IMR-90 (cell line): ENCODE data around the gene FIBIN. TPM values are rescaled to one million over a fixed set of nuclear protein-coding genes. Genes with fewer than 3 reads are reported as not detected.

Experiments used
- ATAC-seq: fragments of 200-7000 bp; cut with Tn5 transposase; 2 replicates; pipeline ENCODE4 v1.9.1; 2020; ENCODE audit warnings: low read depth, mild to moderate bottlenecking, moderate library complexity
- BruUV-seq: library from RNA; stranded (reverse); fragments of 400-500 nt; replicated peaks from 2 replicates; lab custom pipeline; 2021; lab: Mats Ljungman, UMichigan
- CTCF ChIA-PET: fragments of 300-600 bp; formaldehyde crosslinking; extraction: SDS; loops from one replicate; lab custom pipeline; 2021; ENCODE audit warnings: antibody characterized with exemption; lab: Yijun Ruan, JAX
- POLR2A ChIA-PET: fragments of 300-600 bp; sonication (Branson Sonifier 250); formaldehyde crosslinking; loops from one replicate; lab custom pipeline; 2022; ENCODE audit warnings: antibody characterized with exemption; ENCODE audit not compliant: unreplicated experiment; lab: Charles Lee
- DNase-seq: peaks from one replicate; pipeline ENCODE4 v3.0.0; 2013
- H2AFZ ChIP-seq: replicated peaks from 2 replicates; pipeline ENCODE3; 2013; ENCODE audit warnings: low read length, mild to moderate bottlenecking; ENCODE audit not compliant: poor library complexity
- H2AK5ac ChIP-seq: 2 replicates; pipeline ENCODE4 v1.6.1; 2013; ENCODE audit warnings: low read depth, low read length, inconsistent platforms
- H2AK9ac ChIP-seq: replicated peaks from 2 replicates; pipeline ENCODE3; 2013; ENCODE audit warnings: mild to moderate bottlenecking, low read depth, low read length, moderate library complexity; ENCODE audit not compliant: poor library complexity
- H2BK120ac ChIP-seq: 2 replicates; pipeline ENCODE4 v1.6.1; 2013; ENCODE audit warnings: low read depth, low read length, inconsistent platforms
- H2BK15ac ChIP-seq: 3 replicates; pipeline ENCODE4 v1.6.1; 2013; ENCODE audit warnings: low read depth, low read length, inconsistent platforms
- H2BK20ac ChIP-seq: 2 replicates; pipeline ENCODE4 v1.6.1; 2013; ENCODE audit warnings: low read depth, mild to moderate bottlenecking, inconsistent platforms, low read length, moderate library complexity
- H2BK5ac ChIP-seq: 2 replicates; pipeline ENCODE4 v1.6.1; 2013; ENCODE audit warnings: mild to moderate bottlenecking, low read depth, low read length, inconsistent platforms; ENCODE audit not compliant: poor library complexity, severe bottlenecking
- H3K14ac ChIP-seq: replicated peaks from 2 replicates; pipeline ENCODE4 v1.6.1; 2013; ENCODE audit warnings: low read depth, low read length, inconsistent platforms
- H3K18ac ChIP-seq: 2 replicates; pipeline ENCODE4 v1.6.1; 2013; ENCODE audit warnings: low read depth, low read length, control low read depth
- H3K23ac ChIP-seq: 2 replicates; pipeline ENCODE4 v1.6.1; 2013; ENCODE audit warnings: low read depth, low read length, inconsistent platforms
- H3K27ac ChIP-seq: 2 replicates; pipeline ENCODE4 v1.5.1; 2013; ENCODE audit warnings: mild to moderate bottlenecking, control low read depth, low read length; ENCODE audit not compliant: insufficient read depth
- H3K27me3 ChIP-seq: 2 replicates; pipeline ENCODE4 v1.6.1; 2013; ENCODE audit warnings: low read length; ENCODE audit not compliant: control insufficient read depth, insufficient read depth
- H3K36me3 ChIP-seq: 2 replicates; pipeline ENCODE4 v1.6.1; 2013; ENCODE audit warnings: low read length, mixed read lengths; ENCODE audit not compliant: control insufficient read depth, insufficient read depth
- H3K4ac ChIP-seq: 2 replicates; pipeline ENCODE4 v1.6.1; 2013; ENCODE audit warnings: low read depth, low read length, inconsistent platforms
- H3K4me1 ChIP-seq: 2 replicates; pipeline ENCODE4 v1.6.1; 2013; ENCODE audit warnings: low read length, mixed read lengths; ENCODE audit not compliant: control insufficient read depth, insufficient read depth
- H3K4me2 ChIP-seq: 2 replicates; pipeline ENCODE4 v1.6.1; 2013; ENCODE audit warnings: low read depth, mild to moderate bottlenecking, control low read depth, low read length, moderate library complexity
- H3K4me3 ChIP-seq: 2 replicates; pipeline ENCODE4 v1.5.1; 2013; ENCODE audit warnings: low read depth, mild to moderate bottlenecking, control low read depth, low read length, moderate library complexity; ENCODE audit not compliant: insufficient read depth
- H3K56ac ChIP-seq: 2 replicates; pipeline ENCODE4 v1.6.1; 2013; ENCODE audit warnings: low read length, inconsistent platforms; ENCODE audit not compliant: insufficient read depth; ENCODE audit errors: extremely low read depth
- H3K79me1 ChIP-seq, 2 experiments: 2 replicates each; pipeline ENCODE4 v1.6.1; 2013; ENCODE audit warnings: low read length in 2 of 2, inconsistent platforms in 1 of 2, low read depth in 1 of 2
- H3K9ac ChIP-seq: 2 replicates; pipeline ENCODE4 v1.6.1; 2013; ENCODE audit warnings: low read depth, low read length, control low read depth
- H3K9me1 ChIP-seq: 2 replicates; pipeline ENCODE4 v1.6.1; 2013; ENCODE audit warnings: low read length, inconsistent platforms; ENCODE audit not compliant: insufficient read depth
- H3K9me3 ChIP-seq: 2 replicates; pipeline ENCODE4 v1.6.1; 2013; ENCODE audit warnings: low read length; ENCODE audit not compliant: control insufficient read depth, insufficient read depth
- H4K20me1 ChIP-seq: 2 replicates; pipeline ENCODE4 v1.6.1; 2013; ENCODE audit warnings: low read length, inconsistent platforms; ENCODE audit not compliant: insufficient read depth
- H4K5ac ChIP-seq: 2 replicates; pipeline ENCODE4 v1.6.1; 2013; ENCODE audit warnings: mild to moderate bottlenecking, low read depth, low read length, control low read depth
- H4K8ac ChIP-seq, 2 experiments: 2 replicates each; pipeline ENCODE4 v1.6.1; 2013; ENCODE audit warnings: low read depth in 2 of 2, low read length in 2 of 2, control low read depth in 1 of 2, inconsistent platforms in 1 of 2
- H4K91ac ChIP-seq: 2 replicates; pipeline ENCODE4 v1.6.1; 2013; ENCODE audit warnings: low read depth, low read length, inconsistent platforms; ENCODE audit not compliant: insufficient read depth
- BHLHE40 ChIP-seq: fragments of 150-350 bp; IDR thresholded peaks from 2 replicates; pipeline ENCODE4 v1.6.1; 2016; ENCODE audit warnings: mild to moderate bottlenecking, low read depth, low read length
- CEBPB ChIP-seq: IDR thresholded peaks from 2 replicates; pipeline ENCODE4 v1.6.1; 2012; ENCODE audit warnings: low read depth, low read length, improper control_type of control experiment
- CHD1 ChIP-seq: IDR thresholded peaks from 2 replicates; pipeline ENCODE4 v1.6.1; 2012; ENCODE audit warnings: low read depth, low read length, improper control_type of control experiment
- CTCF ChIP-seq: conservative IDR thresholded peaks from 2 replicates; pipeline ENCODE4 v1.5.1; 2012; ENCODE audit warnings: mild to moderate bottlenecking, low read depth, low read length, improper control_type of control experiment
- MXI1 ChIP-seq: IDR thresholded peaks from 2 replicates; pipeline ENCODE4 v1.6.1; 2012; ENCODE audit warnings: low read depth, mild to moderate bottlenecking, low read length, moderate library complexity, borderline replicate concordance
- POLR2A ChIP-seq: IDR thresholded peaks from 2 replicates; pipeline ENCODE4 v1.6.1; 2012; ENCODE audit warnings: mild to moderate bottlenecking, low read depth, low read length
- RCOR1 ChIP-seq: IDR thresholded peaks from 2 replicates; pipeline ENCODE4 v1.6.1; 2012; ENCODE audit warnings: mild to moderate bottlenecking, low read length, improper control_type of control experiment; ENCODE audit not compliant: insufficient replicate concordance
- RFX5 ChIP-seq: IDR thresholded peaks from 2 replicates; pipeline ENCODE4 v1.8.0; 2012; ENCODE audit warnings: low read depth, mild to moderate bottlenecking, low read length, moderate library complexity
- SMC3 ChIP-seq: fragments of 150-350 bp; IDR thresholded peaks from 2 replicates; pipeline ENCODE4 v1.6.1; 2016; ENCODE audit warnings: low read depth, mild to moderate bottlenecking, antibody characterized with exemption, low read length, moderate library complexity
- WGBS, 2 experiments: methylation state at CpG; one replicate each; pipeline versions ENCODE4 v1.1.5 to v1.1.7; 2013; ENCODE audit warnings: missing lambda C conversion rate in 2 of 2; ENCODE audit not compliant: insufficient read length in 1 of 2; ENCODE audit errors: extremely low coverage in 2 of 2; 5-methylcytosine and 5-hydroxymethylcytosine counted together
- dilution Hi-C: fragments of 300-500 bp; cut with HindIII; formaldehyde crosslinking; loops from one replicate; pipeline ENCODE4 v1.14.3; 2018; ENCODE audit warnings: low sequenced_read_pairs; ENCODE audit not compliant: unreplicated experiment
- in situ Hi-C: fragments of 300-500 bp; cut with MboI; formaldehyde crosslinking; loops from 3 replicates; pipeline ENCODE4 v1.14.3; 2019; ENCODE audit warnings: low sequenced_read_pairs, inconsistent platforms, mixed read lengths
- intact Hi-C: fragments of 100-400 bp; cut with micrococcal nuclease; formaldehyde crosslinking; loops from 2 replicates; pipeline ENCODE4 v1.10.0; 2022
- polyA plus RNA-seq, 3 experiments: library from polyadenylated mRNA; depleted of rRNA; stranded (reverse); fragments of >200 nt; gene quantifications; 2 replicates each; pipeline ENCODE4 v1.2.3, GENCODE V29; 2012; ENCODE audit warnings: low replicate concordance in 1 of 3
- total RNA-seq: library from RNA; depleted of rRNA; stranded (reverse); fragments of >200 nt; gene quantifications from 2 replicates; pipeline ENCODE4 v1.2.3, GENCODE V29; 2012

FIBIN gene
- total and polyA plus RNA-seq, 2 of the 4 experiments (the other 2 are of a cell fraction), result 5.7 to 6.1 TPM

GRCh38 chr11:27025957-27026733 lies 32.2 kb downstream of the FIBIN start:
- in situ Hi-C loops, result no loop called here
- no peak overlapping the region for H3K56ac ChIP-seq
- H3K79me1 ChIP-seq, result no peaks in the 10 kb centered on the region
- H4K5ac ChIP-seq, result no peak overlapping the region
- no peak overlapping the region for H4K8ac ChIP-seq
- no peaks in the 10 kb centered on the region for H3K27me3 ChIP-seq
- no peak overlapping the region for H3K18ac ChIP-seq
- H2AK9ac ChIP-seq, result no peak overlapping the region
- no peak overlapping the region for H2AFZ ChIP-seq
- dilution Hi-C loops, result no loop called here
- DNase-seq (no peak), ATAC-seq (no peak)
- no peak overlapping the region for H2BK15ac ChIP-seq
- no peak overlapping the region for H3K9ac ChIP-seq
- no peaks in the 10 kb centered on the region for H3K36me3 ChIP-seq
- ChIA-PET CTCF (no interaction called here), POLR2A (no interaction called here)
- BruUV-seq, result no TSS peak
- H4K91ac ChIP-seq, result no peak overlapping the region
- no peak overlapping the region for H3K4me2 ChIP-seq
- no peak overlapping the region for H2BK120ac ChIP-seq
- H3K9me1 ChIP-seq, result no peaks in the 10 kb centered on the region
- no CpG with 5 or more reads among the region's 8 CpGs for WGBS, 2 experiments
- no peak overlapping the region for H3K14ac ChIP-seq
- no peak overlapping the region for H3K27ac ChIP-seq
- H3K23ac ChIP-seq, result no peak overlapping the region
- no peak overlapping the region for H2BK5ac ChIP-seq
- H3K9me3 ChIP-seq, result no peaks in the 10 kb centered on the region
- intact Hi-C loops, result no loop called here
- H4K20me1 ChIP-seq, result no peaks in the 10 kb centered on the region
- no peak overlapping the region for H2BK20ac ChIP-seq
- no peak overlapping the region for H3K4me3 ChIP-seq
- no peaks in the 10 kb centered on the region for H3K4me1 ChIP-seq
- H3K4ac ChIP-seq, result no peak overlapping the region
- TF ChIP-seq SMC3, result no peak
- no peak for TF ChIP-seq CHD1
- TF ChIP-seq RCOR1, result no peak
- TF ChIP-seq MXI1, result no peak
- no peak for TF ChIP-seq CTCF
- no peak for TF ChIP-seq BHLHE40
- no peak for TF ChIP-seq POLR2A
- TF ChIP-seq RFX5, result no peak
- TF ChIP-seq CEBPB, result no peak
- no peak overlapping the region for H2AK5ac ChIP-seq
